ENCODE measurements around the gene VCPKMT. TPM values are rescaled to one million over a fixed set of nuclear protein-coding genes. Genes with fewer than 3 reads are reported as not detected.
A peak's percentile ranks its signal among the peaks of the same experiment; 100 is the strongest.

VCPKMT gene
- total RNA-seq, 1 experiment from 2014 or later = 9.7 TPM

- Histone ChIP-seq H3K36me3 (ENCODE audit: control insufficient read depth, insufficient read depth, low read length) (no peaks in the 10 kb centered on the region), H3K27me3 (replicated peaks; ENCODE audit: control insufficient read depth, insufficient read depth, low read length) (no peaks in the 10 kb centered on the region), H3K4me3 (ENCODE audit: low read depth, low read length) (no peak overlapping the region), H3K4me1 (peaks cover 28% of the 10 kb centered on the region), H3K9me3 (no peaks in the 10 kb centered on the region)
- DNase-seq = no peak
- peaks cover 10% of the 10 kb centered on the region for H3K36me3 Mint-ChIP-seq (ENCODE audit: insufficient read depth, unreplicated experiment)
- BruUV-seq (replicated peaks) = no TSS peak
- H3K9me3 Mint-ChIP-seq (ENCODE audit: unreplicated experiment) = no peaks in the 10 kb centered on the region
- peak overlapping the region; percentile 16 for H3K27ac Mint-ChIP-seq (ENCODE audit: unreplicated experiment)
- intact Hi-C loops (cut with micrococcal nuclease; ENCODE audit: unreplicated experiment) = loop anchor here (10.0 kb wide), 2 partner anchors 209 to 339 kb away; partner anchors contain the start of genes ARF6 and KLHDC2
- H3K4me3 Mint-ChIP-seq (ENCODE audit: unreplicated experiment) = no peak overlapping the region
- CTCF ChIA-PET = no interaction called here
- H3K4me1 Mint-ChIP-seq (ENCODE audit: low read depth, unreplicated experiment) = peaks cover 6% of the 10 kb centered on the region
- POLR2A ChIA-PET = no interaction called here
- TF ChIP-seq CTCF (IDR thresholded peaks at IDR 0.05; ENCODE audit: insufficient read depth in 1 of 2, low read depth in 1 of 2, low read length in 1 of 2, severe bottlenecking in 1 of 2, unreplicated experiment in 1 of 2) = no peak
- H3K27me3 Mint-ChIP-seq (ENCODE audit: insufficient read depth, unreplicated experiment) = no peaks in the 10 kb centered on the region
Observed at GRCh38 chr14:50103558-50103957, 12.8 kb downstream of the VCPKMT start.

- no peak for DNase-seq
- intact Hi-C loops (cut with micrococcal nuclease; ENCODE audit: unreplicated experiment) = loop anchor here (10.0 kb wide), 2 partner anchors 207 to 337 kb away; partner anchors contain the start of genes ARF6 and KLHDC2
- H3K4me1 Mint-ChIP-seq (ENCODE audit: low read depth, unreplicated experiment) = peaks cover 6% of the 10 kb centered on the region
- Histone ChIP-seq H3K36me3 (ENCODE audit: control insufficient read depth, insufficient read depth, low read length) (no peaks in the 10 kb centered on the region), H3K27me3 (replicated peaks; ENCODE audit: control insufficient read depth, insufficient read depth, low read length) (no peaks in the 10 kb centered on the region), H3K4me3 (ENCODE audit: low read depth, low read length) (no peak overlapping the region), H3K9me3 (no peaks in the 10 kb centered on the region), H3K4me1 (peaks cover 28% of the 10 kb centered on the region)
- no peak overlapping the region for H3K27ac Mint-ChIP-seq (ENCODE audit: unreplicated experiment)
- ChIA-PET CTCF (interaction anchor here (1.2 kb wide), 2 partner anchors 98 to 239 kb away, joined by 3 to 4 read pairs; no protein-coding TSS in a partner anchor), POLR2A (interaction anchor here (0.8 kb wide), 1 partner anchor 102 kb away, joined by 6 read pairs; no protein-coding TSS in a partner anchor)
- no peaks in the 10 kb centered on the region for H3K36me3 Mint-ChIP-seq (ENCODE audit: insufficient read depth, unreplicated experiment)
- H3K9me3 Mint-ChIP-seq (ENCODE audit: unreplicated experiment) = no peaks in the 10 kb centered on the region
- no TSS peak for BruUV-seq (replicated peaks)
- TF ChIP-seq CTCF (IDR thresholded peaks at IDR 0.05; ENCODE audit: insufficient read depth in 1 of 2, low read depth in 1 of 2, low read length in 1 of 2, severe bottlenecking in 1 of 2, unreplicated experiment in 1 of 2) = no peak
- no peak overlapping the region for H3K4me3 Mint-ChIP-seq (ENCODE audit: unreplicated experiment)
- H3K27me3 Mint-ChIP-seq (ENCODE audit: insufficient read depth, unreplicated experiment) = no peaks in the 10 kb centered on the region
Observed at GRCh38 chr14:50101417-50101816, 15.0 kb downstream of the VCPKMT start.

GRCh38 chr14:50100805-50101204 lies 15.6 kb downstream of the VCPKMT start:
- Histone ChIP-seq H3K27me3 (replicated peaks; ENCODE audit: control insufficient read depth, insufficient read depth, low read length) (no peaks in the 10 kb centered on the region), H3K9me3 (no peaks in the 10 kb centered on the region), H3K36me3 (ENCODE audit: control insufficient read depth, insufficient read depth, low read length) (no peaks in the 10 kb centered on the region), H3K4me1 (peaks cover 28% of the 10 kb centered on the region), H3K4me3 (ENCODE audit: low read depth, low read length) (no peak overlapping the region)
- Mint-ChIP-seq H3K4me1 (ENCODE audit: low read depth, unreplicated experiment) (peaks cover 6% of the 10 kb centered on the region), H3K27me3 (ENCODE audit: insufficient read depth, unreplicated experiment) (no peaks in the 10 kb centered on the region), H3K4me3 (ENCODE audit: unreplicated experiment) (no peak overlapping the region), H3K9me3 (ENCODE audit: unreplicated experiment) (no peaks in the 10 kb centered on the region), H3K27ac (ENCODE audit: unreplicated experiment) (no peak overlapping the region), H3K36me3 (ENCODE audit: insufficient read depth, unreplicated experiment) (no peaks in the 10 kb centered on the region)
- POLR2A ChIA-PET = no interaction called here
- CTCF ChIA-PET = no interaction called here
- BruUV-seq (replicated peaks) = no TSS peak
- intact Hi-C loops (cut with micrococcal nuclease; ENCODE audit: unreplicated experiment) = loop anchor here (10.0 kb wide), 2 partner anchors 206 to 336 kb away; partner anchors contain the start of genes ARF6 and KLHDC2
- no peak for DNase-seq
- TF ChIP-seq CTCF (IDR thresholded peaks at IDR 0.05; ENCODE audit: insufficient read depth in 1 of 2, low read depth in 1 of 2, low read length in 1 of 2, severe bottlenecking in 1 of 2, unreplicated experiment in 1 of 2) = no peak

Data from Caco-2 (cell line).